Motor neuron (in vitro differentiated cells): ENCODE results near the gene KCNK3. TPM values are rescaled to one million over a fixed set of nuclear protein-coding genes. Genes with fewer than 3 reads are reported as not detected.

ENCODE experiments used
- ATAC-seq, 8 experiments: fragments of 200-7000 bp; cut with Tn5 transposase; replicated peaks in 6 of 8; 2 replicates each; pipeline ENCODE4 v1.8.0; 2021; ENCODE audit warnings: mild to moderate bottlenecking in 8 of 8, moderate library complexity in 8 of 8
- H3K27ac ChIP-seq, 2 donors: fragments of 250-450 bp; sonication (Bioruptor Pico); 2 replicates each; pipeline ENCODE4 v1.9.0; 2021; ENCODE audit warnings: antibody characterized with exemption in 2 of 2, mild to moderate bottlenecking in 2 of 2, moderate library complexity in 1 of 2
- H3K4me1 ChIP-seq, 2 donors: fragments of 250-450 bp; sonication (Bioruptor Pico); replicated peaks in 1 of 2; 2 replicates each; pipeline ENCODE4 v1.6.1; 2021; ENCODE audit warnings: antibody characterized with exemption in 2 of 2, mild to moderate bottlenecking in 2 of 2, moderate library complexity in 1 of 2
- H3K4me3 ChIP-seq, 5 donors: fragments of 250-450 bp; sonication (Bioruptor Pico); 2 replicates each; pipeline ENCODE4 v1.9.0; 2021; ENCODE audit warnings: antibody characterized with exemption in 5 of 5, mild to moderate bottlenecking in 5 of 5, moderate library complexity in 4 of 5
- WGBS, 10 experiments: fragments of 450-650 bp; shearing (Covaris generic); methylation state at CpG; one replicate each; pipeline ENCODE4 v1.0.0; 2022; 5-methylcytosine and 5-hydroxymethylcytosine counted together
- in situ Hi-C, 9 experiments: fragments of 400-800 bp; cut with MboI; loops; one replicate each; pipeline ENCODE4 v1.15.0; 2021; ENCODE audit warnings: low sequenced_read_pairs in 9 of 9, low pct_unique_long_range_greater_than_20kb in 2 of 9; ENCODE audit not compliant: unreplicated experiment in 9 of 9
- total RNA-seq, 8 experiments: library from RNA; unstranded; fragments of 300-600 nt; gene quantifications; 2 replicates each; pipeline versions ENCODE4 v1.2.3 to v1.2.4, GENCODE V29; 2022

KCNK3 gene
- total RNA-seq, 8 experiments from 2014 or later: 0.13 to 15.5 (median 6.9) TPM

GRCh38 chr2:26764078-26764887 is 71.8 kb downstream of the KCNK3 start, which contains the start of gene SLC35F6:
SLC35F6 (plus strand) TSS chr2:26764284; CDS start chr2:26764350, 66 bp downstream.
- H3K27ac ChIP-seq: peak within 1 kb of the TSS; percentile 82 to 91

GRCh38 chr2:26764906-26765305 is 72.4 kb downstream of the KCNK3 start:
- ATAC-seq: no peak
- WGBS, 10 experiments: 0 to 15% (median 0%) methylated on average over 1 to 3 of the region's 3 CpGs; no CpG with 5 or more reads in 5 of the 10 experiments
- Histone ChIP-seq H3K27ac (peak overlapping the region in 1 of 2 donors; percentile 91), H3K4me3 (peak overlapping the region; percentile 73 to 96 (median 81)), H3K4me1 (peaks cover 7 to 16% of the 10 kb centered on the region in 2 donors)
- in situ Hi-C loops: no loop called here

More at GRCh38 chr2:26764078-26764887, 71.8 kb downstream of the KCNK3 start, which contains the start of gene SLC35F6:
- in situ Hi-C loops: no loop called here
- peak; percentile 80 to 96 (median 94) for ATAC-seq
- Histone ChIP-seq H3K4me3 (peak within 1 kb of the TSS; percentile 73 to 96 (median 81)), H3K4me1 (peaks cover 7 to 16% of the 10 kb centered on the region in 2 donors)
- 0% methylated on average over 1 to 24 of the region's 68 CpGs; no CpG with 5 or more reads in 1 of the 10 experiments for WGBS, 10 experiments

- WGBS, 10 experiments: 79 to 100% (median 82%) methylated on average over 1 to 3 of the region's 10 CpGs; no CpG with 5 or more reads in 6 of the 10 experiments
- Histone ChIP-seq H3K4me3 (peak overlapping the region in 4 of 5 donors; percentile 73 to 96 (median 82)), H3K4me1 (peaks cover 7 to 16% of the 10 kb centered on the region in 2 donors), H3K27ac (no peak overlapping the region)
- in situ Hi-C loops: no loop called here
- no peak for ATAC-seq
Observed at GRCh38 chr2:26765475-26766200, 73.1 kb downstream of the KCNK3 start.

GRCh38 chr2:26767129-26767528 is 74.6 kb downstream of the KCNK3 start:
- in situ Hi-C loops: no loop called here
- Histone ChIP-seq H3K4me1 (peaks cover 7 to 18% of the 10 kb centered on the region in 2 donors), H3K4me3 (no peak overlapping the region), H3K27ac (no peak overlapping the region)
- ATAC-seq: no peak
- 40 to 100% (median 66%) methylated on average over 1 to 2 of the region's 5 CpGs; no CpG with 5 or more reads in 6 of the 10 experiments for WGBS, 10 experiments

GRCh38 chr2:26767894-26768487 is 75.5 kb downstream of the KCNK3 start:
- WGBS, 10 experiments: 93 to 100% (median 100%) methylated on average over 1 to 3 of the region's 5 CpGs; no CpG with 5 or more reads in 6 of the 10 experiments
- in situ Hi-C loops: no loop called here
- Histone ChIP-seq H3K27ac (no peak overlapping the region), H3K4me3 (no peak overlapping the region), H3K4me1 (peaks cover 7 to 20% of the 10 kb centered on the region in 2 donors)
- ATAC-seq: no peak

GRCh38 chr2:26768759-26769088 is 76.2 kb downstream of the KCNK3 start:
- H3K4me3 ChIP-seq: no peak overlapping the region
- no peak for ATAC-seq
- H3K4me1 ChIP-seq: peaks cover 5 to 16% of the 10 kb centered on the region in 2 donors
- 83 to 100% (median 100%) methylated on average over 1 to 3 of the region's 3 CpGs; no CpG with 5 or more reads in 7 of the 10 experiments for WGBS, 10 experiments
- in situ Hi-C loops: no loop called here
- no peak overlapping the region for H3K27ac ChIP-seq

GRCh38 chr2:26769089-26769761 is 76.7 kb downstream of the KCNK3 start:
- H3K27ac ChIP-seq: no peak overlapping the region
- in situ Hi-C loops: no loop called here
- 27 to 83% (median 59%) methylated on average over 1 to 9 of the region's 14 CpGs; no CpG with 5 or more reads in 4 of the 10 experiments for WGBS, 10 experiments
- ATAC-seq: peak in 2 of 8 experiments; percentile 49
- no peak overlapping the region for H3K4me3 ChIP-seq
- peaks cover 5 to 15% of the 10 kb centered on the region in 2 donors for H3K4me1 ChIP-seq

- WGBS, 10 experiments: 60 to 100% (median 84%) methylated on average over 1 to 3 of the region's 6 CpGs; no CpG with 5 or more reads in 6 of the 10 experiments
- H3K4me3 ChIP-seq: no peak overlapping the region
- in situ Hi-C loops: no loop called here
- peaks cover 0 to 8% of the 10 kb centered on the region in 2 donors for H3K4me1 ChIP-seq
- no peak overlapping the region for H3K27ac ChIP-seq
- peak in 4 of 8 experiments; percentile 3 to 30 (median 14) for ATAC-seq
Observed at GRCh38 chr2:26770986-26771586, 78.6 kb downstream of the KCNK3 start.

- no peak overlapping the region for H3K4me3 ChIP-seq
- H3K27ac ChIP-seq: no peak overlapping the region
- in situ Hi-C loops: no loop called here
- peak; percentile 41 to 79 (median 68) for ATAC-seq
- peaks cover 0 to 5% of the 10 kb centered on the region in 2 donors for H3K4me1 ChIP-seq
- WGBS, 10 experiments: 6 to 100% (median 80%) methylated on average over 1 to 7 of the region's 13 CpGs; no CpG with 5 or more reads in 3 of the 10 experiments
Observed at GRCh38 chr2:26772064-26773001, 79.8 kb downstream of the KCNK3 start.

- 67 to 100% (median 96%) methylated on average over 1 to 2 of the region's 5 CpGs; no CpG with 5 or more reads in 4 of the 10 experiments for WGBS, 10 experiments
- in situ Hi-C loops: no loop called here
- Histone ChIP-seq H3K27ac (no peak overlapping the region), H3K4me1 (peaks cover 0 to 5% of the 10 kb centered on the region in 2 donors), H3K4me3 (no peak overlapping the region)
- ATAC-seq: no peak
Observed at GRCh38 chr2:26776195-26776800, 83.8 kb downstream of the KCNK3 start.

GRCh38 chr2:26778098-26778497 is 85.6 kb downstream of the KCNK3 start:
- in situ Hi-C loops: no loop called here
- Histone ChIP-seq H3K4me1 (no peaks in the 10 kb centered on the region), H3K27ac (no peak overlapping the region), H3K4me3 (no peak overlapping the region)
- WGBS, 10 experiments: 95 to 100% (median 100%) methylated on average over 2 to 8 of the region's 18 CpGs; no CpG with 5 or more reads in 7 of the 10 experiments
- ATAC-seq: peak in 5 of 8 experiments; percentile 16 to 54 (median 30)
